NT2/D1 (cell line): Measurements from ENCODE around the gene CDH7.

Experiments used
- SUZ12 ChIP-seq: IDR thresholded peaks from 2 replicates; pipeline ENCODE4 v1.6.1; 2011; ENCODE audit not compliant: insufficient read length, insufficient read depth; ENCODE audit errors: extremely low read depth
- YY1 ChIP-seq: IDR thresholded peaks from 2 replicates; pipeline ENCODE4 v1.6.1; 2011; ENCODE audit not compliant: insufficient read length, insufficient read depth
- ZNF274 ChIP-seq: IDR thresholded peaks from 2 replicates; pipeline ENCODE4 v1.6.1; 2011; ENCODE audit warnings: mild to moderate bottlenecking, low read depth, low read length

- no peak for TF ChIP-seq ZNF274
- no peak for TF ChIP-seq YY1
- no peak for TF ChIP-seq SUZ12
Measured at GRCh38 chr18:65748321-65748720, 2.5 kb upstream of the CDH7 start.
